ENCODE measurements around the gene SORCS1.

The SORCS1 gene

DNA sequence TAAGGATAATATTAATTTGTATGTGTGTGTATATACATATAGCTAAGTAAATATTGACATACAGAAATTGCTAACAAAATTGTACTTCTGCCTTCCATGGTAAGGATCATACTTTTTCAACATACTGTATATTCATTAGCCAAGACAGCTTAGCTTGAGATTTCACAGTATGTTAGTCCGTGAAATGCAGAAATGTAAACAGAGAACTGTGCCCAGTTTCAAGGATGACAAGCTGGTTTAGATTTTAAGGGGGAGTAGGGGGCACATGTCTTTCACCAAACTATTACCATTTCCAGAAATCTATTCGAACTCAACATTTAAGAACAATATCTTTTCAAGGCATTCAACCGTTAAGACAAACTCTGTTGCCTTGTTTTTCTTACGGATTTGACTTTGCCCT lies 182.2 kb downstream of the SORCS1 start:
- no peak for DNase-seq

DNA sequence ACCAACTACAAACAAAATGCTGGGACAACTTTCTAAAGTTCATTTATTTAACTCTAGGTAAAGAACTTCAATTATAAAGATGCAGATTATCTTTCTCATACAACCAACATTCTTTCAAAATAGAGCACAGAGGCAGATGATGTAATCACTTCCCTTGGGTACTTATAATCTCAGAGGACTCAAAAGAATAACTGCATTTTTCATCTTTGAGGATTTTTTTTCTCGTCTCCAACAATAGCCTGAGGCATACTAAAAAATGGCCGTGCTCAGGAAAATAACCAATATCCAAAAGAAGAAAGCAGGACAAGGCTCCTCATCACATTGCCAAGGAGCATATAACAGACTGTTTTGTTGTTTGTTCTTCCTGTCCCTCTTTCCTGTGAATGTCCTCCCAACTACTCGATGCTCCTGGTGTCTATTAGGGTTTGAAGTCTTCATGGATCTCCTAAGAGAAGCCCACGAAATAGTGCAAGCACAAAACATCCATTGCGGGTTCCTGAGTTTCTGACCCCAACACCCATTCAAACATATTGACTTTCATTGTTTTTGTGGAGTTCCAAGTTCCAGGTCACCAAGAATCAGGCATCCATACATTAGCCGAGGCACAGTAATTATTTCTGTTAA lies 182.9 kb downstream of the SORCS1 start:
- no peak for DNase-seq

DNA sequence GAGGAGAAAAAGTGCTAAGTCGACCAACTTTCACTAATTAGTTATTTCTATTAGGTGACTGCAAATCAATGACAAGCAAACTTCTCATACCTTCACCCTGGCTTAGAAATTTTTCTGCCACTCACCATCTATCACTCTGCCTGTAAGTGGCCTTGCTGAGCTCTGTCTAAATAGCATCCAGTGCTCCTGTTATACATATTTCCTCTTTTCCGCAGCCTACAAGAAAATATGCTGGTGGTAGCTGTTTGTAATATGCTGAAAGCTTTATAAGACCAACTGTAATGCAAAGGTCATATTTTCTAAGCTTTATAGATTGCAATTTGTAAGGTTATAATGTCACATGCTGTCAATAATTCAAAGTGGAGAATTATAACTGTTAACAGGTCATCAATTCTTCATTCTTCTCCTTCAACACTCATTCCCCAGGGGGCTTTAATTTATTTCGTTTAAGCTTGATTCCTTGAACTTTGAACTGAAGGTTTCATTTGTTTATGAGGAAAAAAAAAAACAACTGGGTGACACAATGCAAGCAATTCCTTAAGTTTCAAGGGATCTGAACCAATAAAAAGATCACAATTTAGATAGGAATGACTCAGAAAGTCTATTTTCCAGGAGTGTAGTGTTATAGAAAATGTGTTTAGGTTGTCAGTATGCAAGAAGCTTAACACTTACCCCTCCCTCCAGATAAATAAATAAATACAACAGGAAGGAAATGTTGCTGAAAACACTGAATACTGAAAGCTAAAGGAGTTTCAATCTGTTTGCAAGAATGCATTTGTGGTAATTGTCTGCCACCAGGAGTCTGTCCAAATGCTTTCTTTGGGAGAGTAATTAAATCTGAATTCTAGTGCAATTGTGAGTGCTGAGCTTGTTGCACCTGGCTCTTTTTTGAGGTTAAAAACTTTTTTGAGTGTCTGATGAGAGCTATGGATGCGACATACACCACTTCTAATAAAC lies 183.7 kb downstream of the SORCS1 start:
- no peak for DNase-seq

- DNase-seq, result no peak
These were observed 185.8 kb downstream of the SORCS1 start for GRCh38 chr10:106978756-106979155.

DNA sequence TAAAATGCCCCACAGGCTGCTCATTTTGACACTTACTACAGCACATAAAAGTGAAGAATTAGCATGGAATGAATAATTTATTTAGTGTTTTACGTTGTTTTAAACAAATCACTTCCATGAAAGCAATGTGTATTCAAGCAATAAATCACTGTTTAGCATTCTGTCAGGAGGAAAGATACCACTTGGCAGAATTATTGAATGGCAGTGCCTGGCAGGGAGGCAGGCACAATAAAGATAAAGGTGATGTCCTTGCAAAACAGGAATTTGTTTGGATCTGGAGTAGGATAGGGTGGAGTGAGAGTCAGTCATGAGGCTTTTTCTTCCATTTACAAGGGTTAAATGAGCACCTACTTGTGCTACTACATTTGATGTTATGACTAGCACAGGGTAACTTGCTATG lies 190.8 kb downstream of the SORCS1 start:
- no peak for DNase-seq

GRCh38 chr10:106973288-106973687 lies 191.2 kb downstream of the SORCS1 start:
- no peak for DNase-seq

GRCh38 chr10:106972381-106972780 lies 192.1 kb downstream of the SORCS1 start:
- DNase-seq, result no peak

- DNase-seq, result no peak
These were observed 193.1 kb downstream of the SORCS1 start for GRCh38 chr10:106971411-106971831.

GRCh38 chr10:106967452-106967851 lies 197.1 kb downstream of the SORCS1 start:
- no peak for DNase-seq

DNA sequence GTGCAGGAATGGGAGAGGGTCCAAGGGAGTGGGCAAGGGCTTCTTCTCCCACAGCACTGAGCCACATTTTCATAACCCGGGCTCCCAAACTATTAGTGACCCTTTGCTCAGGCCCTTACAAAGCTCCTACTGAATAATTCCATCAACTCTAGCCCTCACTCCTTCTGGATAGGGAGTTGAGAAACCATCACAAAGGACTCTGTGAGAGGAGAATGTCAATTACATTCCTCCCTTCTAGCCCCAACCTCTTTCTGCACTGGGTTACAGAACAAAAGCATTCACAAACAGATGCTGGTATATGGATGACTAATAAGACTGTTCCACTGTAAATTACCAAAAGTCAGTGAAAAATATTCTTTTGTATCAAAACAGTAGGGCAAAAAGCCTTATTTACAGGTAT lies 203.7 kb downstream of the SORCS1 start:
- no peak for DNase-seq

- DNase-seq, result no peak
These were observed 205.0 kb downstream of the SORCS1 start for GRCh38 chr10:106959521-106959920.

DNA sequence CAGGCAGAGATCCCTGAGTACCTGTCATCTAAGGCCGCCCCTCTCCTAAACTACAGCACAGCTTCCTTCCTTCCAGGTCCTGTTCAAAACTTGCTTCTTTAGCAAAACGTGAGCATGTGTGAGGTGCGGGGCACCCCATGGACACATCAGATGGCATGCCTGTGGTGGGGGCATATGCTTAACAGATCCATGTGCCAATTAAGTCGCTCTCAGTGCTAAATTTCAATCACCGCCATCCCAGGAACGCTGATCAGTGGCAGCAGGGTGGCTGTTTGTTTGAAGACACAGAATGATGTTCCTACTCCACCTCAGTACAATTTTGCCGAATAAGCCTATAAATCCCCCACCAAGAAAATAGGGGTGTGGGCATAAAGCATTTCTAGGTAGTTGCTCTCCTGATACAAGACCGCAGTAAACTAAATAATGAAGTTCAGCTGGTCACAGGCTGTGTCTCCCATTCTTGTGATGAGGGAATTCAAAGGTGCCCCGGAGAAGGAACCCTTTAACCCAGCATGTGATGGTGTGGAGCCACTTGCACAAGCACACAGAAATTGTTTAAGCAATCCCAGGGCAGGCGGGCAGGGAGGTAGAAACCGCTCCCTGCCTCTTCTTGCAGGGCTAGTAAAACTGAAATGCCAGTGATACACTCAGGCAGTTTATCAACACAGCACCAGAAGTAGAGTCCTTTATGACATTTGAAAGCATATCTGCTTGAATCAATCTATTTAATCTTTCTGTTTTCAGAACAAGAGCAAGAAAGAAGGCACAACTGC lies 205.7 kb downstream of the SORCS1 start:
- DNase-seq, result no peak

DNA sequence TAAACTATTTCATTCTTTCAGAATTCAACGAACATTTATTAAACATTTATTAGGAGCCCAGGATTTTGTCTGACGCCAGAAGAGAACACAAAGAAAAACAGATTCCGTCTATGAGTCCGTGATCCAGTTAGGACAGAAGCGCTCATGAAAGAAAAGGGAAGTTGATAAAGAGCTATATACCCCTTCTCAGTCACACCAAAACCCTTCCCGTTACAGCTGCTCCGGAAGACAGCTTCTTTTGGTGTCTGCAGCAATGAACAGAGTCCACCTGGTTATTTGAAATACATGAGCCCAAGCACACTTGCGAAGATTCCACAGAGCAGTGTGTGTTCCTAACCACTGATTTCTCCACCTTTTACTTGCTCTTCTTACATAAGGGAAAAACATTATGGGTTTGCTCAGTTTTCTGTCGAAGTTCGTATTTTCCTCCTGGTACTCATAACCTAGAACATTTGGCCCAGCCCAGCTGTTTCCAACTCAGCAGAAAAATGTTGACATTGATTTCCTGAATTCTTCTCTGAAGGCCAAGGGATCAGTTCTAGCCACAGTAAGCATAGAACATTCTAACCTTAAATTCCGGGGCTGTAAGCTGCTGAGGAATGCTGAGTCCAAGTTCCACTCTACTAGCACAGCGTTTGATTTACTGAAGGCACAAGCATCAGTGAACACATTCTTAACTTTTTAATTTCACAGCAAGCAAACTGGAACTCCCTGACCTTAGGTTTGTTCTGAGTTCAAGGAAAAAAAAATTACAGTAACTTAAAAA lies 206.5 kb downstream of the SORCS1 start:
- DNase-seq, result no peak

DNA sequence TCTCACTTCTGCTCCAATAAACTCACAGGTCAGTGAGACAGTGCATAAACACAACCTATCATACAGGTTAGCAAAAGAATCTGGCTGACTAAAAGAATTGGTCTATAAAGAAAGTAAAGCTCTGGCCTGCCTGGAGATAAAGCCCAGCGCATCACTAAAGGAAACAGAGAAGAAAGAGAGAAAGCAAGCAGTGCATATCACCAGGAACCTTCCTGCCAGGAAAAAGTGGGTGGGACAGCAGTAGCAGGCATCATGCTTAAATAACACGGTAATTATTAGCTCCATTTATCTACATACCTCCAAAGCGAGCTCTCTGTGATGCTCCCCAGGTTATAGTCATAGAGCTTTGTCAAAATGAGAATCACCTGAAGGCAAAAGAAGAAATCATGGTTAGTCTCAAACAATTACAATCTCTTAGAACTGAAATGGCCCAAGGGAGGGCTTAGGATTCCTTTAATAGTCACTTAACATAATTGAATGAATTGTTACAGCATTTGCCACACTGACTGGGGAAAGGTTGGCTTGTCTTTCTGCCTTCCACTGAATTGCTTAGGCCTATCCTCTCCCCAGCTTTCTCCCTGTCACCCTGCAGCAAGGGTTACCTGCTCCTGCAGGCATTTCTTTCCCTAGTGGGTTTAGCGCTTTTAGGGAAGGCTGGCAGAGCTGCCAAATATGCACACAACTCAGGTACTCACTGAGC lies 208.1 kb downstream of the SORCS1 start:
- DNase-seq, result no peak

- no peak for DNase-seq
These were observed 209.4 kb downstream of the SORCS1 start for GRCh38 chr10:106955133-106955532.

GRCh38 chr10:106952033-106952432 lies 212.5 kb downstream of the SORCS1 start:
- DNase-seq, result no peak

GRCh38 chr10:106949680-106950478 lies 214.6 kb downstream of the SORCS1 start:
- DNase-seq, result no peak

DNA sequence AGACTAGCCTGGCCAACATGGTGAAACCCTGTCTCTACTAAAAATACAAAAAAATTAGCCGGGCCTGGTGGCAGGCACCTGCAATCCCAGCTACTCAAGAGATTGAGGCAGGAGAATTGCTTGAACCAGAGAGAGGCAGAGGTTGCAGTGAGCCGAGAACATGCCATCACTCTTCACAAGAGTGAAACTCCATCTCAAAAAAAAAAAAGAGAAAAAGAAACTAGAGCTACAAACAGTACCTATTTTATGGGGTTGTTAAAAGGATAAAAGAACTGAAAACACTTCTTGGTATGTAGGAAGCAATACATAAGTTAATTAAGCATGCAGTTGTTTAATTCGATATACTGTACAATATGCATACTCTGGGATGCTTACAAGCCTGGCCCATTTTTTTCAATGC lies 216.9 kb downstream of the SORCS1 start:
- DNase-seq, result no peak

- no peak for DNase-seq
These were observed 222.4 kb downstream of the SORCS1 start for GRCh38 chr10:106942035-106942662.

- DNase-seq, result no peak
These were observed 223.0 kb downstream of the SORCS1 start for GRCh38 chr10:106941297-106942034.

Data from stimulated activated CD8-positive, alpha-beta memory T cell treated with anti-CD3 and anti-CD28 coated beads, Interleukin-4, amount 100 ng/mL, for 48 hours (primary cell).